KMS-11 (cell line): ENCODE results near the gene RXRA.

Source experiments
- H2AFZ ChIP-seq: fragments of 200-600 bp; sonication (generic); 2 replicates; pipeline ENCODE4 v1.6.1; 2016; ENCODE audit warnings: antibody characterized with exemption, mixed run types, low read depth
- H3K27ac ChIP-seq: fragments of 200-600 bp; sonication (generic); 2 replicates; pipeline ENCODE4 v1.6.1; 2016; ENCODE audit warnings: mild to moderate bottlenecking, mixed run types
- H3K27me3 ChIP-seq: fragments of 200-600 bp; sonication (generic); 2 replicates; pipeline ENCODE4 v1.6.1; 2017; ENCODE audit warnings: mild to moderate bottlenecking, low read depth, mixed run types, moderate library complexity; ENCODE audit not compliant: insufficient read depth
- H3K36me3 ChIP-seq: fragments of 200-600 bp; sonication (generic); 2 replicates; pipeline ENCODE4 v1.6.1; 2017; ENCODE audit warnings: mild to moderate bottlenecking, mixed run types; ENCODE audit not compliant: insufficient read depth
- H3K4me1 ChIP-seq: fragments of 200-600 bp; sonication (generic); 2 replicates; pipeline ENCODE4 v1.6.1; 2016; ENCODE audit warnings: mild to moderate bottlenecking, low read depth, mixed run types; ENCODE audit not compliant: poor library complexity, severe bottlenecking
- H3K4me2 ChIP-seq: fragments of 200-600 bp; sonication (generic); 2 replicates; pipeline ENCODE4 v1.7.0; 2016; ENCODE audit warnings: mild to moderate bottlenecking, mixed run types
- H3K4me3 ChIP-seq: fragments of 200-600 bp; sonication (generic); IDR thresholded peaks from 2 replicates; pipeline ENCODE4 v1.6.1; 2017; ENCODE audit warnings: low read depth, low read length, mixed read lengths; ENCODE audit not compliant: insufficient read depth
- H3K79me2 ChIP-seq: fragments of 200-600 bp; sonication (generic); 2 replicates; pipeline ENCODE4 v1.6.1; 2016; ENCODE audit warnings: low read depth, mixed run types; ENCODE audit not compliant: insufficient read depth
- H3K9ac ChIP-seq: fragments of 200-600 bp; sonication (generic); 2 replicates; pipeline ENCODE4 v1.6.1; 2016; ENCODE audit warnings: mild to moderate bottlenecking, mixed run types
- H4K20me1 ChIP-seq: fragments of 200-600 bp; sonication (generic); 2 replicates; pipeline ENCODE4 v1.6.1; 2016; ENCODE audit warnings: mild to moderate bottlenecking, mixed run types; ENCODE audit not compliant: insufficient read depth
- CTCF ChIP-seq: fragments of 200-600 bp; sonication (generic); conservative IDR thresholded peaks from 2 replicates; pipeline ENCODE4 v1.6.1; 2017; ENCODE audit warnings: low read depth, mild to moderate bottlenecking, antibody characterized with exemption, low read length, moderate library complexity, mixed read lengths

Gene RXRA

GRCh38 chr9:134374301-134375010 lies 48.2 kb downstream of the RXRA start:
- H3K4me1 ChIP-seq, result peaks cover 5% of the 10 kb centered on the region
- H4K20me1 ChIP-seq, result 0 out of 2 replicates have a peak, but pooled peaks cover 4% of the 10 kb centered on the region
- no peak overlapping the region for H3K9ac ChIP-seq
- H3K4me2 ChIP-seq, result no peak overlapping the region
- H2AFZ ChIP-seq, result no peak overlapping the region
- H3K36me3 ChIP-seq, result no peaks in the 10 kb centered on the region
- no peak overlapping the region for H3K4me3 ChIP-seq
- no peaks in the 10 kb centered on the region for H3K27me3 ChIP-seq
- no peak overlapping the region for H3K27ac ChIP-seq
- H3K79me2 ChIP-seq, result peaks cover 4% of the 10 kb centered on the region; the same call in 1 of the 2 replicates
- no peak for TF ChIP-seq CTCF

GRCh38 chr9:134375011-134375390 lies 48.7 kb downstream of the RXRA start:
- H3K4me1 ChIP-seq, result no peaks in the 10 kb centered on the region
- no peak for TF ChIP-seq CTCF
- H3K4me3 ChIP-seq, result no peak overlapping the region
- 0 out of 2 replicates have a peak, but pooled peaks cover 4% of the 10 kb centered on the region for H4K20me1 ChIP-seq
- no peak overlapping the region for H2AFZ ChIP-seq
- no peak overlapping the region for H3K27ac ChIP-seq
- no peaks in the 10 kb centered on the region for H3K79me2 ChIP-seq
- H3K36me3 ChIP-seq, result no peaks in the 10 kb centered on the region
- H3K9ac ChIP-seq, result no peak overlapping the region
- H3K27me3 ChIP-seq, result no peaks in the 10 kb centered on the region
- no peak overlapping the region for H3K4me2 ChIP-seq

GRCh38 chr9:134375430-134376385 lies 49.5 kb downstream of the RXRA start:
- Histone ChIP-seq H3K79me2 (no peaks in the 10 kb centered on the region; the same call in 1 of the 2 replicates), H3K27me3 (no peaks in the 10 kb centered on the region), H3K4me3 (no peak overlapping the region), H3K36me3 (no peaks in the 10 kb centered on the region), H3K27ac (no peak overlapping the region), H3K4me1 (no peaks in the 10 kb centered on the region), H3K9ac (no peak overlapping the region), H2AFZ (no peak overlapping the region), H3K4me2 (no peak overlapping the region), H4K20me1 (0 out of 2 replicates have a peak, but pooled peaks cover 4% of the 10 kb centered on the region)
- no peak for TF ChIP-seq CTCF

- H3K79me2 ChIP-seq, result no peaks in the 10 kb centered on the region; the same call in 1 of the 2 replicates
- H3K27ac ChIP-seq, result no peak overlapping the region
Measured at GRCh38 chr9:134376386-134377142, 50.3 kb downstream of the RXRA start.

More at GRCh38 chr9:134376386-134377142, 50.3 kb downstream of the RXRA start:
- H3K27me3 ChIP-seq, result no peaks in the 10 kb centered on the region
- no peak overlapping the region for H3K4me3 ChIP-seq
- no peak overlapping the region for H3K9ac ChIP-seq
- no peak overlapping the region for H2AFZ ChIP-seq
- H3K4me1 ChIP-seq, result no peaks in the 10 kb centered on the region
- no peak overlapping the region for H3K4me2 ChIP-seq
- H4K20me1 ChIP-seq, result 0 out of 2 replicates have a peak, but pooled peaks cover 4% of the 10 kb centered on the region
- H3K36me3 ChIP-seq, result no peaks in the 10 kb centered on the region
- no peak for TF ChIP-seq CTCF
